Measurements from ENCODE around the gene CCDC136. TPM values are rescaled to one million over a fixed set of nuclear protein-coding genes. Genes with fewer than 3 reads are reported as not detected.

The CCDC136 gene
- polyA plus RNA-seq, 1 of the 3 experiments (the other 2 are of a cell fraction) = 48.4 TPM

- Histone ChIP-seq H3K4me1 (ENCODE audit: control insufficient read depth in 1 of 2, insufficient read depth in 2 of 2, low read depth in 1 of 2, low read length in 1 of 2) (no peaks in the 10 kb centered on the region), H3K27ac (ENCODE audit: low read depth in 2 of 2, low read length in 1 of 2) (no peak overlapping the region), H3F3A (replicated peaks; ENCODE audit: insufficient read depth) (peaks cover 17% of the 10 kb centered on the region), H3K9me3 (no peaks in the 10 kb centered on the region), H3K9ac (no peak overlapping the region), H3K4me2 (no peak overlapping the region), H3K36me3 (replicated peaks in 1 of 2; ENCODE audit: control insufficient read depth in 1 of 2, insufficient read depth in 2 of 2, low read length in 1 of 2) (peaks cover 71 to 90% of the 10 kb centered on the region in 2 experiments), H3K27me3 (ENCODE audit: insufficient read depth) (no peaks in the 10 kb centered on the region), H3K79me2 (ENCODE audit: insufficient read depth) (0 out of 2 replicates have a peak, but pooled peaks cover 3% of the 10 kb centered on the region), H2AFZ (ENCODE audit: low read depth) (no peak overlapping the region), H3K9me2 (no peaks in the 10 kb centered on the region), H3K4me3 (ENCODE audit: low read depth in 2 of 2, low read length in 1 of 2) (no peak overlapping the region), H4K20me1 (ENCODE audit: insufficient read depth) (peaks cover 35% of the 10 kb centered on the region; the same call in 1 of the 2 replicates)
- ChIA-PET CTCF (interaction anchor here (1.3 kb wide), 1 partner anchor 14 kb away, joined by 4 read pairs; the partner anchor contains the start of gene ATP6V1F), POLR2A (no interaction called here)
- no peak for DNase-seq
- TF ChIP-seq EP300 (IDR thresholded peaks at IDR 0.05; ENCODE audit: borderline replicate concordance in 1 of 2, low read depth in 1 of 2, low read length in 1 of 2) = no peak
- no peak for TF ChIP-seq EZH2phosphoT487 (IDR thresholded peaks at IDR 0.05; ENCODE audit: borderline replicate concordance, low read depth)
- TF ChIP-seq NRF1 (IDR thresholded peaks at IDR 0.05; ENCODE audit: low read depth, low read length) = no peak
- no peak for TF ChIP-seq RFX5 (IDR thresholded peaks at IDR 0.05; ENCODE audit: low read length)
- no peak for TF ChIP-seq NFIC (IDR thresholded peaks at IDR 0.05; ENCODE audit: borderline replicate concordance)
- 93% methylated on average over 24 of the region's 31 CpGs for WGBS (ENCODE audit: low lambda C conversion rate)
Measured at GRCh38 chr7:128848289-128849155, 56.8 kb downstream of the CCDC136 start.

GRCh38 chr7:128849156-128849515 is 57.4 kb downstream of the CCDC136 start:
- H3K9me3 ChIP-seq = no peaks in the 10 kb centered on the region
- no peak overlapping the region for H3K9ac ChIP-seq
- H3K9me2 ChIP-seq = no peaks in the 10 kb centered on the region
- ChIA-PET POLR2A (no interaction called here), CTCF (no interaction called here)
- WGBS (ENCODE audit: low lambda C conversion rate) = 95% methylated on average over 16 of the region's 16 CpGs
- H3K79me2 ChIP-seq (ENCODE audit: insufficient read depth) = 0 out of 2 replicates have a peak, but pooled peaks cover 3% of the 10 kb centered on the region
- no peak for DNase-seq
- no peak for TF ChIP-seq RFX5 (IDR thresholded peaks at IDR 0.05; ENCODE audit: low read length)
- no peak for TF ChIP-seq TEAD4 (IDR thresholded peaks at IDR 0.05; ENCODE audit: borderline replicate concordance, insufficient read depth)
- TF ChIP-seq MXI1 (IDR thresholded peaks at IDR 0.05; ENCODE audit: low read depth, low read length) = no peak
- TF ChIP-seq JUND (IDR thresholded peaks at IDR 0.05) = no peak
- no peak for TF ChIP-seq CHD2 (IDR thresholded peaks at IDR 0.05; ENCODE audit: low read length, partially characterized antibody)
- TF ChIP-seq CTCF (IDR thresholded peaks at IDR 0.05) = no peak
- TF ChIP-seq MEF2A (IDR thresholded peaks at IDR 0.05; ENCODE audit: borderline replicate concordance, low read depth) = no peak
- TF ChIP-seq ZBTB33 (IDR thresholded peaks at IDR 0.05; ENCODE audit: borderline replicate concordance, low read depth) = no peak
- TF ChIP-seq GATA2 (CRISPR knock-in tag; IDR thresholded peaks at IDR 0.05) = no peak
- no peak for TF ChIP-seq FOXM1 (IDR thresholded peaks at IDR 0.05; ENCODE audit: low read depth)
- no peak for TF ChIP-seq POLR2AphosphoS5 (IDR thresholded peaks at IDR 0.05; ENCODE audit: low read depth, low read length)
- no peak for TF ChIP-seq FOSL2 (IDR thresholded peaks at IDR 0.05; ENCODE audit: borderline replicate concordance, low read depth)
- no peak for TF ChIP-seq USF2 (IDR thresholded peaks at IDR 0.05; ENCODE audit: borderline replicate concordance, low read depth, low read length)
- TF ChIP-seq TCF12 (IDR thresholded peaks at IDR 0.05) = no peak
- TF ChIP-seq NRF1 (IDR thresholded peaks at IDR 0.05; ENCODE audit: low read depth, low read length) = no peak
- TF ChIP-seq YY1 (IDR thresholded peaks at IDR 0.05; ENCODE audit: low read depth) = no peak
- peaks cover 28% of the 10 kb centered on the region; the same call in 1 of the 2 replicates for H4K20me1 ChIP-seq (ENCODE audit: insufficient read depth)
- no peaks in the 10 kb centered on the region for H3K4me1 ChIP-seq (ENCODE audit: control insufficient read depth in 1 of 2, insufficient read depth in 2 of 2, low read depth in 1 of 2, low read length in 1 of 2)
- no peak overlapping the region for H3K27ac ChIP-seq (ENCODE audit: low read depth in 2 of 2, low read length in 1 of 2)
- H3K36me3 ChIP-seq (replicated peaks in 1 of 2; ENCODE audit: control insufficient read depth in 1 of 2, insufficient read depth in 2 of 2, low read length in 1 of 2) = peaks cover 68 to 90% of the 10 kb centered on the region in 2 experiments
- H3F3A ChIP-seq (replicated peaks; ENCODE audit: insufficient read depth) = peaks cover 19% of the 10 kb centered on the region
- no peak overlapping the region for H2AFZ ChIP-seq (ENCODE audit: low read depth)
- H3K4me2 ChIP-seq = no peak overlapping the region
- no peak overlapping the region for H3K4me3 ChIP-seq (ENCODE audit: low read depth in 2 of 2, low read length in 1 of 2)
- no peaks in the 10 kb centered on the region for H3K27me3 ChIP-seq (ENCODE audit: insufficient read depth)
